ENCODE data around the gene LDHB. TPM values are rescaled to one million over a fixed set of nuclear protein-coding genes. Genes with fewer than 3 reads are reported as not detected.

Gene LDHB
- total RNA-seq, 1 experiment from 2014 or later: 1,343 TPM

DNA sequence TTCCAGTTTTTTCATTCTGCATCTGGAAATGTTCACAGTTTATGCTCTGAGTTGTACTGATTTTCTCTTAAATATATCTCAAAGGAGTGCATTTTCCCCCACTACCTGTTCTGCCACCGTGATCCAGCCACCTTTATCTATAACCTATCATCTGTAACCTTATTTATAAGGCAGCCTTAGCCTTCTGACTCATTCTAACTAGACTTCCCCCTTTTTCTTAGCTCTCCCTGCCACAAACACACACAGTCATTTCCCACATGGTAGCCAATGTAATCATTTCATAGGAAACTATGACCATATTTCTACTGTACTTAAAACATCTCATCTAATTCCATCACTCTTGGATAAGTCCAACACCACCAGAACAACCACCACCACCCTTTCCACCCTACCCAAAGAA, 42.2 kb downstream of the LDHB start:
- TF ChIP-seq, protein P1, sequence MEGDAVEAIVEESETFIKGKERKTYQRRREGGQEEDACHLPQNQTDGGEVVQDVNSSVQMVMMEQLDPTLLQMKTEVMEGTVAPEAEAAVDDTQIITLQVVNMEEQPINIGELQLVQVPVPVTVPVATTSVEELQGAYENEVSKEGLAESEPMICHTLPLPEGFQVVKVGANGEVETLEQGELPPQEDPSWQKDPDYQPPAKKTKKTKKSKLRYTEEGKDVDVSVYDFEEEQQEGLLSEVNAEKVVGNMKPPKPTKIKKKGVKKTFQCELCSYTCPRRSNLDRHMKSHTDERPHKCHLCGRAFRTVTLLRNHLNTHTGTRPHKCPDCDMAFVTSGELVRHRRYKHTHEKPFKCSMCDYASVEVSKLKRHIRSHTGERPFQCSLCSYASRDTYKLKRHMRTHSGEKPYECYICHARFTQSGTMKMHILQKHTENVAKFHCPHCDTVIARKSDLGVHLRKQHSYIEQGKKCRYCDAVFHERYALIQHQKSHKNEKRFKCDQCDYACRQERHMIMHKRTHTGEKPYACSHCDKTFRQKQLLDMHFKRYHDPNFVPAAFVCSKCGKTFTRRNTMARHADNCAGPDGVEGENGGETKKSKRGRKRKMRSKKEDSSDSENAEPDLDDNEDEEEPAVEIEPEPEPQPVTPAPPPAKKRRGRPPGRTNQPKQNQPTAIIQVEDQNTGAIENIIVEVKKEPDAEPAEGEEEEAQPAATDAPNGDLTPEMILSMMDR (conservative IDR thresholded peaks at IDR 0.05): no peak
- Histone ChIP-seq H3K4me2 (ENCODE audit: insufficient read depth, insufficient read length, low read length) (no peak overlapping the region), H4K5ac (ENCODE audit: insufficient read length, low read depth, low read length) (no peak overlapping the region), H3K23me2 (ENCODE audit: insufficient read length, low read depth, low read length, poor library complexity, severe bottlenecking) (no peaks in the 10 kb centered on the region), H4K8ac (replicated peaks; ENCODE audit: insufficient read length, low read depth, low read length) (no peak overlapping the region), H3K4me1 (ENCODE audit: insufficient read depth, low read length) (no peaks in the 10 kb centered on the region), H3K9me3 (ENCODE audit: control insufficient read depth, low read depth, low read length) (no peaks in the 10 kb centered on the region), H2BK12ac (ENCODE audit: insufficient read length, low read depth, low read length) (no peak overlapping the region), H4K20me1 (ENCODE audit: control insufficient read depth, insufficient read depth, insufficient read length) (no peaks in the 10 kb centered on the region), H2AK5ac (ENCODE audit: insufficient read length, low read length) (no peak overlapping the region), H3K56ac (ENCODE audit: insufficient read length, low read depth, low read length) (no peak overlapping the region), H3K79me1 (ENCODE audit: insufficient read depth, low read depth, low read length, poor library complexity, severe bottlenecking) (no peaks in the 10 kb centered on the region), H3T11ph (ENCODE audit: low read length) (no peak overlapping the region), H3K27me3 (ENCODE audit: insufficient read depth, low read length) (no peaks in the 10 kb centered on the region), H2BK120ac (ENCODE audit: low read depth, low read length, poor library complexity, severe bottlenecking) (no peak overlapping the region), H3K14ac (ENCODE audit: insufficient read depth, low read length) (no peak overlapping the region), H4K91ac (ENCODE audit: insufficient read length, low read depth, low read length) (no peak overlapping the region), H2BK15ac (ENCODE audit: low read depth, low read length) (no peak overlapping the region), H3K23ac (ENCODE audit: insufficient read length, low read depth, low read length) (no peak overlapping the region), H3K9ac (ENCODE audit: extremely low read depth, insufficient read length, low read length) (no peak overlapping the region), H3K27ac (ENCODE audit: insufficient read length, low read depth, low read length) (no peak overlapping the region), H2BK5ac (ENCODE audit: insufficient read length, low read length) (no peak overlapping the region), H3K18ac (ENCODE audit: insufficient read length, low read depth, low read length) (no peak overlapping the region), H3K79me2 (ENCODE audit: insufficient read depth, low read length) (no peaks in the 10 kb centered on the region), H2BK20ac (ENCODE audit: low read depth, low read length, poor library complexity, severe bottlenecking) (no peak overlapping the region), H3K4ac (ENCODE audit: low read depth, low read length) (no peak overlapping the region), H2AFZ (ENCODE audit: low read length) (no peak overlapping the region)
- WGBS (ENCODE audit: extremely low coverage, insufficient read length, low lambda C conversion rate): no CpG with 5 or more reads among the region's 1 CpG
- H3K4me1 Mint-ChIP-seq: no peaks in the 10 kb centered on the region
- no peak overlapping the region for H3K27ac Mint-ChIP-seq
- DNase-seq: no peak
- H3K4me3 Mint-ChIP-seq: no peak overlapping the region
- H3K27me3 Mint-ChIP-seq (ENCODE audit: low read depth): no peaks in the 10 kb centered on the region; the same call in 1 of the 2 replicates
- H3K9me3 Mint-ChIP-seq: no peaks in the 10 kb centered on the region
- no peaks in the 10 kb centered on the region for H3K36me3 Mint-ChIP-seq (ENCODE audit: insufficient read depth in 1 of 3, low read depth in 3 of 3)

All from H9 (cell line).